Calu3 (cell line): ENCODE data around the gene MSLN. TPM values are rescaled to one million over a fixed set of nuclear protein-coding genes. Genes with fewer than 3 reads are reported as not detected.

Source experiments
- BruUV-seq: library from RNA; stranded (reverse); fragments of 400-500 nt; replicated peaks from 2 replicates; lab custom pipeline; 2021; lab: Mats Ljungman, UMichigan
- CTCF ChIA-PET: fragments of 300-600 bp; sonication (Branson Sonifier 250); formaldehyde crosslinking; loops from one replicate; lab custom pipeline; 2022; ENCODE audit warnings: antibody characterized with exemption; lab: Charles Lee
- DNase-seq: peaks from one replicate; pipeline ENCODE4 v3.0.0; 2022
- H3K27ac Mint-ChIP-seq: one replicate; pipeline ENCODE4 v1.8.0; 2022; ENCODE audit warnings: mixed read lengths; ENCODE audit not compliant: unreplicated experiment
- H3K27me3 Mint-ChIP-seq: one replicate; pipeline ENCODE4 v1.8.0; 2022; ENCODE audit warnings: mixed read lengths; ENCODE audit not compliant: unreplicated experiment
- H3K36me3 Mint-ChIP-seq: one replicate; pipeline ENCODE4 v1.8.0; 2022; ENCODE audit warnings: mild to moderate bottlenecking, moderate library complexity, mixed read lengths; ENCODE audit not compliant: insufficient read depth, unreplicated experiment
- H3K4me1 Mint-ChIP-seq: one replicate; pipeline ENCODE4 v1.8.0; 2022; ENCODE audit warnings: mild to moderate bottlenecking, low read depth, mixed read lengths; ENCODE audit not compliant: unreplicated experiment
- H3K4me3 Mint-ChIP-seq: one replicate; pipeline ENCODE4 v1.8.0; 2022; ENCODE audit warnings: mild to moderate bottlenecking, low read depth, moderate library complexity, mixed read lengths; ENCODE audit not compliant: unreplicated experiment
- H3K9me3 Mint-ChIP-seq: one replicate; pipeline ENCODE4 v1.8.0; 2022; ENCODE audit warnings: low read depth, mixed read lengths; ENCODE audit not compliant: unreplicated experiment
- CTCF ChIP-seq: fragments of 200-600 bp; IDR thresholded peaks from one replicate; pipeline ENCODE4 v1.8.0; 2022; ENCODE audit warnings: antibody characterized with exemption; ENCODE audit not compliant: unreplicated experiment
- intact Hi-C: fragments of 100-400 bp; cut with micrococcal nuclease; formaldehyde crosslinking; loops from one replicate; pipeline ENCODE4 v1.10.0; 2022; ENCODE audit not compliant: unreplicated experiment
- total RNA-seq: library from RNA; stranded (reverse); gene quantifications from 2 replicates; pipeline ENCODE4 v1.2.3, GENCODE V29; 2022

MSLN gene
- total RNA-seq, 1 experiment from 2014 or later: 3.4 TPM

GRCh38 chr16:779561-779960 is 19.0 kb downstream of the MSLN start:
- CTCF ChIA-PET: no interaction called here
- BruUV-seq: no TSS peak

GRCh38 chr16:780296-780695 is 19.8 kb downstream of the MSLN start:
- Mint-ChIP-seq H3K4me3 (no peak overlapping the region), H3K27ac (no peak overlapping the region), H3K4me1 (peaks cover 8% of the 10 kb centered on the region), H3K27me3 (peaks cover 16% of the 10 kb centered on the region), H3K9me3 (no peaks in the 10 kb centered on the region), H3K36me3 (peaks cover 24% of the 10 kb centered on the region)
- CTCF ChIA-PET: no interaction called here
- no peak for DNase-seq
- intact Hi-C loops: no loop called here
- no TSS peak for BruUV-seq
- TF ChIP-seq CTCF: no peak

More at GRCh38 chr16:779561-779960, 19.0 kb downstream of the MSLN start:
- Mint-ChIP-seq H3K9me3 (no peaks in the 10 kb centered on the region), H3K4me1 (peaks cover 8% of the 10 kb centered on the region), H3K36me3 (peaks cover 16% of the 10 kb centered on the region), H3K27ac (no peak overlapping the region), H3K4me3 (no peak overlapping the region), H3K27me3 (peaks cover 16% of the 10 kb centered on the region)
- no peak for TF ChIP-seq CTCF
- intact Hi-C loops: no loop called here
- no peak for DNase-seq

- Mint-ChIP-seq H3K4me1 (peaks cover 8% of the 10 kb centered on the region), H3K36me3 (peaks cover 35% of the 10 kb centered on the region), H3K4me3 (no peak overlapping the region), H3K27me3 (peaks cover 4% of the 10 kb centered on the region), H3K27ac (no peak overlapping the region), H3K9me3 (no peaks in the 10 kb centered on the region)
- intact Hi-C loops: no loop called here
- no peak for DNase-seq
- TF ChIP-seq CTCF: no peak
- CTCF ChIA-PET: no interaction called here
- BruUV-seq: no TSS peak
Observed at GRCh38 chr16:781346-782010, 20.9 kb downstream of the MSLN start.

- TF ChIP-seq CTCF: no peak
- CTCF ChIA-PET: no interaction called here
- BruUV-seq: no TSS peak
- intact Hi-C loops: no loop called here
- Mint-ChIP-seq H3K27me3 (no peaks in the 10 kb centered on the region), H3K27ac (no peak overlapping the region), H3K4me3 (no peak overlapping the region), H3K4me1 (peaks cover 8% of the 10 kb centered on the region), H3K36me3 (peaks cover 43% of the 10 kb centered on the region), H3K9me3 (no peaks in the 10 kb centered on the region)
- DNase-seq: no peak
Observed at GRCh38 chr16:782258-782657, 21.7 kb downstream of the MSLN start.
